ENCODE data around the gene BCAN.

BCAN gene

GRCh38 chr1:156645666-156646065 lies 3.7 kb downstream of the BCAN start:
- Mint-ChIP-seq H3K4me1 (peaks cover 43% of the 10 kb centered on the region), H3K4me3 (no peak overlapping the region), H3K9me3 (no peaks in the 10 kb centered on the region), H3K27me3 (peaks cover 100% of the 10 kb centered on the region), H3K27ac (no peak overlapping the region)
- ATAC-seq (no peak), DNase-seq (no peak)

DNA sequence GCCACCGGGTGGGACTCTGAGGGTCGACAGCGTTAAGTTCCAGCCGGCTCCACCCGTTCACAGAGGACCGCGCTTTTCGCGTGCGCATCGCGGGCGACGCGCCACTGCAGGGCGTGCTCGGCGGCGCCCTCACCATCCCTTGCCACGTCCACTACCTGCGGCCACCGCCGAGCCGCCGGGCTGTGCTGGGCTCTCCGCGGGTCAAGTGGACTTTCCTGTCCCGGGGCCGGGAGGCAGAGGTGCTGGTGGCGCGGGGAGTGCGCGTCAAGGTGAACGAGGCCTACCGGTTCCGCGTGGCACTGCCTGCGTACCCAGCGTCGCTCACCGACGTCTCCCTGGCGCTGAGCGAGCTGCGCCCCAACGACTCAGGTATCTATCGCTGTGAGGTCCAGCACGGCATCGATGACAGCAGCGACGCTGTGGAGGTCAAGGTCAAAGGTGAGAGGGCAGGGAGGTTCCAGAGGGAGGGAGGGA lies 4.9 kb downstream of the BCAN start:
- Mint-ChIP-seq H3K27ac (no peak overlapping the region), H3K9me3 (no peaks in the 10 kb centered on the region), H3K4me3 (no peak overlapping the region), H3K27me3 (peaks cover 99% of the 10 kb centered on the region), H3K4me1 (peaks cover 32% of the 10 kb centered on the region)
- no peak for DNase-seq
- no peak for ATAC-seq

DNA sequence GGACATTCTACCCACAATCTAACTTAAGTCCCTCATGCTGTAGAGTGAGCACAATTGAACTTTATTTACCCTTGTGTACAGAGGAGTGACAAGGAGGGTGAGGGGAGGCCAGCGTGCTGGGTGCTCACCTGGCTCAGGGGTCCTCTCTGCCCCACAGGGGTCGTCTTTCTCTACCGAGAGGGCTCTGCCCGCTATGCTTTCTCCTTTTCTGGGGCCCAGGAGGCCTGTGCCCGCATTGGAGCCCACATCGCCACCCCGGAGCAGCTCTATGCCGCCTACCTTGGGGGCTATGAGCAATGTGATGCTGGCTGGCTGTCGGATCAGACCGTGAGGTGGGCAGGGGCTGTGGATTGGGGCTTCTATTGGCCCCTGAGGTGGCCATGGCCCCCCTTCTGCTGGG lies 5.4 kb downstream of the BCAN start:
- H3K4me1 Mint-ChIP-seq = peaks cover 28% of the 10 kb centered on the region
- H3K4me3 Mint-ChIP-seq = no peak overlapping the region
- H3K27me3 Mint-ChIP-seq = peaks cover 99% of the 10 kb centered on the region

GRCh38 chr1:156648496-156648895 lies 6.6 kb downstream of the BCAN start:
- H3K4me1 Mint-ChIP-seq = peaks cover 18% of the 10 kb centered on the region
- H3K9me3 Mint-ChIP-seq = no peaks in the 10 kb centered on the region
- no peak for DNase-seq
- H3K27ac Mint-ChIP-seq = no peak overlapping the region
- no peak overlapping the region for H3K4me3 Mint-ChIP-seq
- ATAC-seq = no peak
- H3K27me3 Mint-ChIP-seq = peaks cover 99% of the 10 kb centered on the region

More for the DNA sequence above, 5.4 kb downstream of the BCAN start:
- Mint-ChIP-seq H3K27ac (no peak overlapping the region), H3K9me3 (no peaks in the 10 kb centered on the region)
- ATAC-seq = no peak
- DNase-seq = no peak

- no peak for ATAC-seq
- H3K27ac Mint-ChIP-seq = no peak overlapping the region
- H3K4me3 Mint-ChIP-seq = no peak overlapping the region
- no peak for DNase-seq
- H3K4me1 Mint-ChIP-seq = peaks cover 14% of the 10 kb centered on the region
- peaks cover 99% of the 10 kb centered on the region for H3K27me3 Mint-ChIP-seq
- H3K9me3 Mint-ChIP-seq = no peaks in the 10 kb centered on the region
Measured at GRCh38 chr1:156648951-156649350, 7.0 kb downstream of the BCAN start.

- H3K4me3 Mint-ChIP-seq = no peak overlapping the region
- peak overlapping the region in 1 of 2 donors; percentile 45 for H3K27ac Mint-ChIP-seq
- peaks cover 99% of the 10 kb centered on the region for H3K27me3 Mint-ChIP-seq
- peaks cover 9% of the 10 kb centered on the region for H3K4me1 Mint-ChIP-seq
- no peak for DNase-seq
- no peaks in the 10 kb centered on the region for H3K9me3 Mint-ChIP-seq
- no peak for ATAC-seq
Measured at GRCh38 chr1:156652131-156652991, 10.4 kb downstream of the BCAN start.

DNA sequence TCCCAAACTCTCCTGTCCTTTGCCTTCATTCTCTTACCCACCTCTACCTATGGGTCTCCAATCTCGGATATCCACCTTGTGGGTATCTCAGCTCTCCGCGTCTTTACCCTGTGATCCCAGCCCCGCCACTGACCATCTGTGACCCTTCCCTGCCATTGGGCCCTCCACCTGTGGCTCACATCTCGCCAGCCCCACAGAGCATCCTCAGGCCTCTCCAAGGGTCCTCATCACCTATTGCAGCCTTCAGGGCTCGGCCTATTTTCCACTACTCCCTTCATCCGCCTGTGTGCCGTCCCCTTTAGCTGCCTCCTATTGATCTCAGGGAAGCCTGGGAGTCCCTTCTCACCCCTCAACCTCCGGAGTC lies 11.1 kb downstream of the BCAN start:
- Mint-ChIP-seq H3K27me3 (peaks cover 99% of the 10 kb centered on the region), H3K4me1 (peaks cover 15% of the 10 kb centered on the region), H3K4me3 (no peak overlapping the region), H3K9me3 (no peaks in the 10 kb centered on the region), H3K27ac (no peak overlapping the region)
- no peak for DNase-seq
- no peak for ATAC-seq

- DNase-seq (no peak), ATAC-seq (no peak)
- H3K9me3 Mint-ChIP-seq = no peaks in the 10 kb centered on the region
- H3K27ac Mint-ChIP-seq = no peak overlapping the region
- peaks cover 86% of the 10 kb centered on the region for H3K27me3 Mint-ChIP-seq
- no peak overlapping the region for H3K4me3 Mint-ChIP-seq
- H3K4me1 Mint-ChIP-seq = peaks cover 32% of the 10 kb centered on the region
Measured at GRCh38 chr1:156654700-156655099, 12.8 kb downstream of the BCAN start.

- ATAC-seq (no peak), DNase-seq (no peak)
- H3K4me3 Mint-ChIP-seq = no peak overlapping the region
- no peak overlapping the region for H3K27ac Mint-ChIP-seq
- H3K27me3 Mint-ChIP-seq = peaks cover 80% of the 10 kb centered on the region
- no peaks in the 10 kb centered on the region for H3K9me3 Mint-ChIP-seq
- peaks cover 38% of the 10 kb centered on the region for H3K4me1 Mint-ChIP-seq
Measured at GRCh38 chr1:156655151-156655903, 13.4 kb downstream of the BCAN start.

- no peak for DNase-seq
- no peak overlapping the region for H3K4me3 Mint-ChIP-seq
- H3K4me1 Mint-ChIP-seq = peaks cover 45% of the 10 kb centered on the region
- ATAC-seq = no peak
- no peaks in the 10 kb centered on the region for H3K9me3 Mint-ChIP-seq
- H3K27me3 Mint-ChIP-seq = peaks cover 73% of the 10 kb centered on the region
- no peak overlapping the region for H3K27ac Mint-ChIP-seq
Measured at GRCh38 chr1:156655904-156656516, 14.1 kb downstream of the BCAN start.

GRCh38 chr1:156656806-156657740 lies 15.2 kb downstream of the BCAN start:
- Mint-ChIP-seq H3K27me3 (peaks cover 63% of the 10 kb centered on the region), H3K4me3 (peak overlapping the region; percentile 69 to 81), H3K9me3 (no peaks in the 10 kb centered on the region), H3K4me1 (peaks cover 56% of the 10 kb centered on the region), H3K27ac (peak overlapping the region in 1 of 2 donors; percentile 8)
- DNase-seq (peak; percentile 68 to 69), ATAC-seq (peak; percentile 22)

DNA sequence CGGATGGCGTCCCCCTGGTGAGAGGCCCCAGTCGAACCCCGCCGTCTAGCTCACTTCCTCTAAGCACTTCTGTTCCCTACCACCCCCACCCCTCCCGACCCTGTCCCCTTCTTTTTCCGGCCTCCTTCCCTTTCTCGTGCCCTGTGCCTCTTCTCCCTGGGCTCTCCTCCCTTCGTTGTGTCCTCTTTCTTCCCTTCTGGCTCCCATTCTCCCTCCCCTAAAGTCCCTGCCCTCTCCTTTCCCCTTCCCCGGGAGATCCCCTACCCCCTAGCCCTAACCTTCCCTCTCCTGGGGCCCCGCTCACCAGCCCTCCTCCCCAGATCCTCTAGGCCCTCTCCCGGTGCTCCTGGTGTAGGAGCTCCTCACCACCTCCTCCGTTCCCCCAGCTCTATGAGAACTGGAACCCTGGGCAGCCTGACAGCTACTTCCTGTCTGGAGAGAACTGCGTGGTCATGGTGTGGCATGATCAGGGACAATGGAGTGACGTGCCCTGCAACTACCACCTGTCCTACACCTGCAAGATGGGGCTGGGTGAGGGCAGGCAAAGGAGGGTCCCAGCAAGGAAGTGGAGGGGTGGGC lies 15.9 kb downstream of the BCAN start:
- Mint-ChIP-seq H3K9me3 (no peaks in the 10 kb centered on the region), H3K27ac (no peak overlapping the region), H3K27me3 (peaks cover 56% of the 10 kb centered on the region), H3K4me1 (peaks cover 61% of the 10 kb centered on the region), H3K4me3 (peak overlapping the region; percentile 69 to 81)
- DNase-seq = no peak
- no peak for ATAC-seq

DNA sequence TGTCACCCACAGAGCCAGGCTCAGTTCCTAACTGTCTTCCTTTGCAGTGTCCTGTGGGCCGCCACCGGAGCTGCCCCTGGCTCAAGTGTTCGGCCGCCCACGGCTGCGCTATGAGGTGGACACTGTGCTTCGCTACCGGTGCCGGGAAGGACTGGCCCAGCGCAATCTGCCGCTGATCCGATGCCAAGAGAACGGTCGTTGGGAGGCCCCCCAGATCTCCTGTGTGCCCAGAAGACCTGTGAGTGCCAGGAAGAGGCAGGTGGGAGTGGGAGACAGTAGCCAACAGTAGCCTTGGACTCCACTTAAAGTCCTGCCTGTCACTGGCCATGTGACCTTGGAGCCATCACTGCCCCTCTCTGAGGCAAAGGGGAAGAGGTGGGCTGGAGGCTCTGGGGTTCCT lies 16.6 kb downstream of the BCAN start:
- H3K4me3 Mint-ChIP-seq = peak overlapping the region in 1 of 2 donors; percentile 40
- ATAC-seq (no peak), DNase-seq (no peak)
- peaks cover 49% of the 10 kb centered on the region for H3K27me3 Mint-ChIP-seq
- peaks cover 68% of the 10 kb centered on the region for H3K4me1 Mint-ChIP-seq
- H3K27ac Mint-ChIP-seq = no peak overlapping the region
- H3K9me3 Mint-ChIP-seq = no peaks in the 10 kb centered on the region

GRCh38 chr1:156658945-156659574 lies 17.1 kb downstream of the BCAN start:
- ATAC-seq = no peak
- Mint-ChIP-seq H3K27me3 (peaks cover 43% of the 10 kb centered on the region), H3K9me3 (no peaks in the 10 kb centered on the region), H3K27ac (no peak overlapping the region), H3K4me1 (peaks cover 72% of the 10 kb centered on the region), H3K4me3 (peak overlapping the region; percentile 80 to 81)
- DNase-seq = no peak
